ENCODE results near the gene KNTC1. TPM values are rescaled to one million over a fixed set of nuclear protein-coding genes. Genes with fewer than 3 reads are reported as not detected.
"Not testable (repeated sequence)": the region's sequence is repeated elsewhere in the genome, so short reads cannot be mapped to it uniquely, and the experiment has no call there.

KNTC1 gene
- polyA plus RNA-seq, 1 donor (not counting 4 experiments of a cell fraction or from before 2014, with no cell fraction given) = 18.6 TPM

DNA sequence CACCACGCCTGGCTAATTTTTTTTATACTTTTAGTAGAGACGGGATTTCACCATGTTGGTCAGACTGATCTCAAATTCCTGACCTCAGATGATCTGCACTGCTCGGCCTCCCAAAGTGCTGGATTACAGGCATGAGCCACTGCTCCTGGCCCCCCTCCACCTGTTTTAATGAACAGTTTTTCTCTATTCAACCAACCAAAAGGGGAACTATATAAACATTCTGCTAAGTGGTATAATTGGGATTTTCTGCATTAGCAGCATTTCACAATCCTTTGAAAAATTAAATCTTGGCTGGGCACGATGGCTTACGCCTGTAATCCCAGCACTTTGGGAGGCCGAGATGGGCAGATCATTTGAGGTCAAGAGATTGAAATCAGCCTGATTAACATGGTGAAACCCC is 44.8 kb downstream of the KNTC1 start:
- H4K20me1 ChIP-seq (ENCODE audit: control insufficient read depth, extremely low read depth, insufficient read depth, low read length) = no peaks in the 10 kb centered on the region
- no peaks in the 10 kb centered on the region for H3K9me1 ChIP-seq (ENCODE audit: control insufficient read depth, extremely low read depth, insufficient read depth, low read length)
- peaks cover under 1 to 12% of the 10 kb centered on the region in 2 experiments for H3K36me3 ChIP-seq (ENCODE audit: control insufficient read depth in 2 of 2, extremely low read depth in 1 of 2, insufficient read depth in 2 of 2, low read length in 2 of 2)
- dilution Hi-C loops (cut with MboI; ENCODE audit: extremely low pct_ligation_motif_present, low sequenced_read_pairs) = no loop called here
- no peak overlapping the region for H2AFZ ChIP-seq (ENCODE audit: control insufficient read depth, low read length)
- no peak overlapping the region for H3K4me2 ChIP-seq (ENCODE audit: control insufficient read depth, extremely low read depth, insufficient read depth, low read depth, low read length)
- no peak for DNase-seq (ENCODE audit: low read depth, low spot score)
- no peak overlapping the region for H3K4me3 ChIP-seq (ENCODE audit: control insufficient read depth in 2 of 3, extremely low read depth in 1 of 3, insufficient read depth in 2 of 3, low read depth in 1 of 3, low read length in 3 of 3)
- no peaks in the 10 kb centered on the region for H3K79me2 ChIP-seq (ENCODE audit: control insufficient read depth, insufficient read depth, low read length)
- H3K4me1 ChIP-seq (ENCODE audit: control insufficient read depth, extremely low read depth, insufficient read depth, low read length) = no peaks in the 10 kb centered on the region
- H3K27me3 ChIP-seq (ENCODE audit: control insufficient read depth, extremely low read depth, insufficient read depth, low read length) = no peaks in the 10 kb centered on the region
- TF ChIP-seq, protein P1, sequence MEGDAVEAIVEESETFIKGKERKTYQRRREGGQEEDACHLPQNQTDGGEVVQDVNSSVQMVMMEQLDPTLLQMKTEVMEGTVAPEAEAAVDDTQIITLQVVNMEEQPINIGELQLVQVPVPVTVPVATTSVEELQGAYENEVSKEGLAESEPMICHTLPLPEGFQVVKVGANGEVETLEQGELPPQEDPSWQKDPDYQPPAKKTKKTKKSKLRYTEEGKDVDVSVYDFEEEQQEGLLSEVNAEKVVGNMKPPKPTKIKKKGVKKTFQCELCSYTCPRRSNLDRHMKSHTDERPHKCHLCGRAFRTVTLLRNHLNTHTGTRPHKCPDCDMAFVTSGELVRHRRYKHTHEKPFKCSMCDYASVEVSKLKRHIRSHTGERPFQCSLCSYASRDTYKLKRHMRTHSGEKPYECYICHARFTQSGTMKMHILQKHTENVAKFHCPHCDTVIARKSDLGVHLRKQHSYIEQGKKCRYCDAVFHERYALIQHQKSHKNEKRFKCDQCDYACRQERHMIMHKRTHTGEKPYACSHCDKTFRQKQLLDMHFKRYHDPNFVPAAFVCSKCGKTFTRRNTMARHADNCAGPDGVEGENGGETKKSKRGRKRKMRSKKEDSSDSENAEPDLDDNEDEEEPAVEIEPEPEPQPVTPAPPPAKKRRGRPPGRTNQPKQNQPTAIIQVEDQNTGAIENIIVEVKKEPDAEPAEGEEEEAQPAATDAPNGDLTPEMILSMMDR (optimal IDR thresholded peaks at IDR 0.05 in 1 of 3, IDR thresholded peaks at IDR 0.05 in 1 of 3, conservative IDR thresholded peaks at IDR 0.05 in 1 of 3; ENCODE audit: extremely low read depth in 1 of 3, insufficient read depth in 2 of 3, low read length in 3 of 3) = no peak
- no peak for TF ChIP-seq EZH2 (IDR thresholded peaks at IDR 0.05; ENCODE audit: low read length)
- H3K27ac ChIP-seq (ENCODE audit: control insufficient read depth, insufficient read depth, low read length) = no peak overlapping the region
- no peak for FAIRE-seq
- H3K9ac ChIP-seq (ENCODE audit: control insufficient read depth, extremely low read depth, insufficient read depth, low read length) = no peak overlapping the region
- no peaks in the 10 kb centered on the region for H3K9me3 ChIP-seq (ENCODE audit: control insufficient read depth, low read depth, low read length)

DNA sequence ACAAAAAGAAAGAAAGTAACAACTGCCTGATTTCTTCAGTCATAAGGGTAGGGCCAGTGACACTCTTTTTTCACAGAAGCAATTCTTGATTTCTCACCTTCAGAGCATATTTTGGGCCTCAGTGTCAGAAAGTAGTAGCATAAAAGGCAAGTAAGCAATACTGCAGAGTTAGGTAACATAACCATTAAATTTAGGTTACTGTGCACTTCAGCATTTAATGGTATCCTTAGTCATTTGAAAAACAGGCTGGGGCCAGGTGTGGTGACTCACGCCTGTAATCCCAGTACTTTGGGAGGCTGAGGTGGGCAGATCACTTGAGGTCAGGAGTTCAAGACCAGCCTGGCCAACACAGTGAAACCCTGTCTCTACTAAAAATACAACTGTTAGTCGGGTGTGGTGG is 56.2 kb downstream of the KNTC1 start:
- H3K4me1 ChIP-seq (ENCODE audit: control insufficient read depth, extremely low read depth, insufficient read depth, low read length); H3K27me3 ChIP-seq (ENCODE audit: control insufficient read depth, extremely low read depth, insufficient read depth, low read length); DNase-seq (ENCODE audit: low read depth, low spot score); H2AFZ ChIP-seq (ENCODE audit: control insufficient read depth, low read length); H3K27ac ChIP-seq (ENCODE audit: control insufficient read depth, insufficient read depth, low read length); H3K4me2 ChIP-seq (ENCODE audit: control insufficient read depth, extremely low read depth, insufficient read depth, low read depth, low read length); H3K9ac ChIP-seq (ENCODE audit: control insufficient read depth, extremely low read depth, insufficient read depth, low read length); FAIRE-seq; H3K4me3 ChIP-seq (ENCODE audit: control insufficient read depth in 2 of 3, extremely low read depth in 1 of 3, insufficient read depth in 2 of 3, low read depth in 1 of 3, low read length in 3 of 3); H3K9me3 ChIP-seq (ENCODE audit: control insufficient read depth, low read depth, low read length); H4K20me1 ChIP-seq (ENCODE audit: control insufficient read depth, extremely low read depth, insufficient read depth, low read length); H3K9me1 ChIP-seq (ENCODE audit: control insufficient read depth, extremely low read depth, insufficient read depth, low read length); H3K79me2 ChIP-seq (ENCODE audit: control insufficient read depth, insufficient read depth, low read length); dilution Hi-C loops (cut with MboI; ENCODE audit: extremely low pct_ligation_motif_present, low sequenced_read_pairs): not testable (repeated sequence)
- peaks cover 4 to 13% of the 10 kb centered on the region in 2 experiments for H3K36me3 ChIP-seq (ENCODE audit: control insufficient read depth in 2 of 2, extremely low read depth in 1 of 2, insufficient read depth in 2 of 2, low read length in 2 of 2)

- Histone ChIP-seq H3K9me1 (ENCODE audit: control insufficient read depth, extremely low read depth, insufficient read depth, low read length) (no peaks in the 10 kb centered on the region), H3K9me3 (ENCODE audit: control insufficient read depth, low read depth, low read length) (no peaks in the 10 kb centered on the region), H3K79me2 (ENCODE audit: control insufficient read depth, insufficient read depth, low read length) (no peaks in the 10 kb centered on the region), H3K36me3 (ENCODE audit: control insufficient read depth in 2 of 2, extremely low read depth in 1 of 2, insufficient read depth in 2 of 2, low read length in 2 of 2) (peaks cover 4 to 13% of the 10 kb centered on the region in 2 experiments), H3K4me3 (ENCODE audit: control insufficient read depth in 2 of 3, extremely low read depth in 1 of 3, insufficient read depth in 2 of 3, low read depth in 1 of 3, low read length in 3 of 3) (no peak overlapping the region), H3K27ac (ENCODE audit: control insufficient read depth, insufficient read depth, low read length) (no peak overlapping the region), H2AFZ (ENCODE audit: control insufficient read depth, low read length) (no peak overlapping the region), H3K9ac (ENCODE audit: control insufficient read depth, extremely low read depth, insufficient read depth, low read length) (no peak overlapping the region), H4K20me1 (ENCODE audit: control insufficient read depth, extremely low read depth, insufficient read depth, low read length) (no peaks in the 10 kb centered on the region), H3K27me3 (ENCODE audit: control insufficient read depth, extremely low read depth, insufficient read depth, low read length) (no peaks in the 10 kb centered on the region), H3K4me1 (ENCODE audit: control insufficient read depth, extremely low read depth, insufficient read depth, low read length) (no peaks in the 10 kb centered on the region), H3K4me2 (ENCODE audit: control insufficient read depth, extremely low read depth, insufficient read depth, low read depth, low read length) (no peak overlapping the region)
- DNase-seq (ENCODE audit: low read depth, low spot score) = no peak
- dilution Hi-C loops (cut with MboI; ENCODE audit: extremely low pct_ligation_motif_present, low sequenced_read_pairs) = no loop called here
- TF ChIP-seq EZH2 (IDR thresholded peaks at IDR 0.05; ENCODE audit: low read length) = no peak
- TF ChIP-seq, protein P1 (optimal IDR thresholded peaks at IDR 0.05 in 1 of 3, IDR thresholded peaks at IDR 0.05 in 1 of 3, conservative IDR thresholded peaks at IDR 0.05 in 1 of 3; ENCODE audit: extremely low read depth in 1 of 3, insufficient read depth in 2 of 3, low read length in 3 of 3) = no peak
- no peak for FAIRE-seq
Measured at GRCh38 chr12:122584177-122584863, 57.3 kb downstream of the KNTC1 start.

All from keratinocyte (primary cell).